GM13976 (cell line): ENCODE results near the gene COMMD9.
A peak's percentile ranks its signal among the peaks of the same experiment; 100 is the strongest.

Experiments
- DNase-seq: peaks from one replicate; pipeline ENCODE4 v3.0.0; 2012; ENCODE audit warnings: low spot score
- CTCF ChIP-seq: IDR thresholded peaks from 2 replicates; pipeline ENCODE4 v1.5.1; 2012; ENCODE audit warnings: borderline replicate concordance, mild to moderate bottlenecking; ENCODE audit not compliant: insufficient read depth; ENCODE audit errors: extremely low read depth, missing control alignments, control extremely low read depth
- in situ Hi-C: fragments of 300-500 bp; cut with MboI; formaldehyde crosslinking; loops from one replicate; pipeline ENCODE4 v1.12.0; 2022; ENCODE audit warnings: low sequenced_read_pairs, mixed read lengths, inconsistent platforms; ENCODE audit not compliant: unreplicated experiment

COMMD9 gene

GRCh38 chr11:36268337-36268985 lies 20.8 kb downstream of the COMMD9 start:
- no peak for TF ChIP-seq CTCF
- in situ Hi-C loops, result loop anchor here (10.0 to 25.0 kb wide), 2 partner anchors 431 to 654 kb away; partner anchors contain the start of gene FJX1
- DNase-seq, result no peak

GRCh38 chr11:36266767-36267166 lies 22.5 kb downstream of the COMMD9 start:
- TF ChIP-seq CTCF, result no peak
- in situ Hi-C loops, result loop anchor here (10.0 to 25.0 kb wide), 2 partner anchors 429 to 652 kb away; partner anchors contain the start of gene FJX1
- no peak for DNase-seq

GRCh38 chr11:36265793-36266628 lies 23.2 kb downstream of the COMMD9 start:
- peak; percentile 72 for DNase-seq
- peak; percentile 94 for TF ChIP-seq CTCF
- in situ Hi-C loops, result loop anchor here (10.0 to 25.0 kb wide), 2 partner anchors 429 to 651 kb away; partner anchors contain the start of gene FJX1

GRCh38 chr11:36264973-36265344 lies 24.3 kb downstream of the COMMD9 start:
- DNase-seq, result no peak
- in situ Hi-C loops, result loop anchor here (10.0 to 25.0 kb wide), 2 partner anchors 428 to 650 kb away; partner anchors contain the start of gene FJX1
- TF ChIP-seq CTCF, result no peak

DNA sequence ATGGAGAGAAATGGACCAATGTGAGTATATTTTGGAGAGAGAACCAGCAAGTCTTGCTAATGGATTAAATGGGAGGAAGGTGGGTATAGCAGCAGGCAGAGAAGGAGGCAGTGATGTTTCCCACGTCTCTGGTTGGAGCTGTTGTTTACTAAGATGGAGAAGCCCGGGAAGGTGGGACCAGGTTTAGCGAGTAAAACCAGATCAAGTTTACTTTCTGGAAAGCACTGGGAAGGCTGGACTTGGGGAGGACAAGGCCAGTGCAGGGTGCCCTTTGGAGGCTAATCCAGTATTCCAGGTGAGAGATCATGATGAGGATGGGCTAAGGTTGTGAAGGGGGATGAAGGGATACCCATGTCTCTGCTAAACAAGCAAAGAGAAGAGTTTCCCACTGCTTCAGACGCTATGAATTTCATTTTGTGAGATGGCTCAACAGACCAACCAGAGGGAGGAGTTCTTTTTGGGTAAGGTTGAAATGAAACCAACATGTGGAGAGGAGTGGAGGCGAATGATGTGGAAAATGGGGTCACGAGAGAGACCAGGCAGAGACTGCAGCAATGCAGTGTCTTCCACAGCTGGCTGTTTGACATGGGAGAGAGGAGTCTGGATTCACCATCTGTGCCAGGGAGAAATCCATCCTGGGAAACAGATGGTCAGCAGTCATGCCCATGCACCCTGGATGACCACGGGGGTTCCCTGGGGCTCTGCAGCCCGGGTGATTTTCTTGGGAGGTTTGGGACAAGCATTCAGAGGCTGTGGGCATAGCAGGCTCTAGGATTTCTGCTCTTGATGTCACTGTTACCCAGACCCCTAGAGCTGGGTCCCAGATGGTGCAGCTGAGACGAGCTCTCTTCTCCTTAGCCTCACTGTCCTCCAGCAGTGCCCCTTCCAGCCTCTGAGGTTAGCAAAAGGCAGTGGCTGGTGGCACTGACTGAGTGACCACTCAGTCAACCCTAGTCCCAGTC lies 24.9 kb downstream of the COMMD9 start:
- no peak for DNase-seq
- no peak for TF ChIP-seq CTCF
- in situ Hi-C loops, result loop anchor here (10.0 to 25.0 kb wide), 2 partner anchors 427 to 649 kb away; partner anchors contain the start of gene FJX1

DNA sequence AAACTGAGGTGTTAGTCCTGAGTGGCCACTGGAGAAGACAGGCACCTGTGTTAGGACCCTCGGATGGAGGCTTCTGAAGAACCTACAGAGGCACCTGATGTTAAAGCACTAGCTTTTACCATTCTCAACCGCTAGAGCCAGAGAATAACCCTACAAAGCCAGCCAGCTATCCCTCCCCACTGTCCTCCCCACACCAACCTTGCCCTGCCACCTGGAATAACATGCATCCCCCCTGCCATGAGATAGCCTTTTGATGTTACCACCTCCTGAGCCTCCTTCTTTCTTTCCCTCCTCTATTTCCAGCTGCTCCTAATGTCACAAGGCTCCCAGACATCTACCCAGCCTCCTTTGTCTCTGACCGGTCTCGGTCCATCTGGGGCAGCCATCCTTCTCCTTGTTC lies 28.1 kb downstream of the COMMD9 start:
- no peak for DNase-seq
- in situ Hi-C loops, result loop anchor here (10.0 to 25.0 kb wide), 2 partner anchors 424 to 646 kb away; partner anchors contain the start of gene FJX1
- no peak for TF ChIP-seq CTCF
